Measurements from ENCODE around the gene SLC26A1. TPM values are rescaled to one million over a fixed set of nuclear protein-coding genes. Genes with fewer than 3 reads are reported as not detected.

The SLC26A1 gene
- total RNA-seq, 1 donor from 2014 or later: 2.9 TPM

DNA sequence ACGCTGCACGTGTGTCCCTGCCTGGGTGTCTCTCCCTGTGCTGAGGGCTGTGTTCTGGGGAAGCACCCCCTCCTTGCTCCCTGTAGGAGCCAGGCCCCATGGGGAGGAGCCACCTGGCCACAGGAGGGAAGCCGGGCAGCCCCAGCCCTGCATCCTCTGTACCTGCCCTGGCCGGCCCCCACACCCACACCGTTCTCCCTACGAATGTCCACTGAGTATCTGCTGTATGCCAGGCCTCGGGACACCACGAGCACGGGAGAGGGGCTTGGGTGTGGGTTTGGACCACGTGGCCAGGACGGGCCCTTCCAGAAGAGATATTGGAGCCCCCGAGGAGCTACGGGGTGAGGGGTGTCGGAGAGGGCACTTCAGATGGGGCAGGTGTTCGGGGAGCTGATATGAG is 24.5 kb upstream of the SLC26A1 start:
- Histone ChIP-seq H3K27me3 (no peaks in the 10 kb centered on the region), H3K4me1 (peaks cover 2% of the 10 kb centered on the region)
- intact Hi-C loops (cut with DNase I): no loop called here

DNA sequence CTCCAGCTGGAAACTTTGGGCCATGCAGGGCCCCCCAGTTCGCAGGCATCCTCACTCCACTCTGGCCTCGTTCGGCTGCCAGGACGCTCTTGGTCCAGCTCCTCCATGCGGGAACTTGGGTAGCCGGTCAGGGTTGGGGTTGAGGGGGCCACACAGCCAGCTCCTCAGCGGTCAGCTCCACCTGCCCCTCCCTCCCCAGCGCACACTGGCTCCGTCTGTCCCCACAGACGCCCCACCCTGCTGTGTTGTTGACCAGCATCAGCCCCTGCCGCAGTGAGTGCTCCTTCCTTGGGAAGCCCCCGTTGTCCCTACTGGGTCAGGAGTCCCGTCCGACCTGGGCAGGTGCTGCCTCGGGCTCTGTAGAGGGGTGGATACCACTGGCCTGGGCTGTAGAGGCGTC is 24.0 kb upstream of the SLC26A1 start:
- Histone ChIP-seq H3K36me3 (no peaks in the 10 kb centered on the region), H3K4me1 (peaks cover 7% of the 10 kb centered on the region), H3K9me3 (no peaks in the 10 kb centered on the region), H3K4me3 (no peak overlapping the region), H3K27ac (no peak overlapping the region), H3K27me3 (no peaks in the 10 kb centered on the region)
- TF ChIP-seq, protein P1, sequence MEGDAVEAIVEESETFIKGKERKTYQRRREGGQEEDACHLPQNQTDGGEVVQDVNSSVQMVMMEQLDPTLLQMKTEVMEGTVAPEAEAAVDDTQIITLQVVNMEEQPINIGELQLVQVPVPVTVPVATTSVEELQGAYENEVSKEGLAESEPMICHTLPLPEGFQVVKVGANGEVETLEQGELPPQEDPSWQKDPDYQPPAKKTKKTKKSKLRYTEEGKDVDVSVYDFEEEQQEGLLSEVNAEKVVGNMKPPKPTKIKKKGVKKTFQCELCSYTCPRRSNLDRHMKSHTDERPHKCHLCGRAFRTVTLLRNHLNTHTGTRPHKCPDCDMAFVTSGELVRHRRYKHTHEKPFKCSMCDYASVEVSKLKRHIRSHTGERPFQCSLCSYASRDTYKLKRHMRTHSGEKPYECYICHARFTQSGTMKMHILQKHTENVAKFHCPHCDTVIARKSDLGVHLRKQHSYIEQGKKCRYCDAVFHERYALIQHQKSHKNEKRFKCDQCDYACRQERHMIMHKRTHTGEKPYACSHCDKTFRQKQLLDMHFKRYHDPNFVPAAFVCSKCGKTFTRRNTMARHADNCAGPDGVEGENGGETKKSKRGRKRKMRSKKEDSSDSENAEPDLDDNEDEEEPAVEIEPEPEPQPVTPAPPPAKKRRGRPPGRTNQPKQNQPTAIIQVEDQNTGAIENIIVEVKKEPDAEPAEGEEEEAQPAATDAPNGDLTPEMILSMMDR (IDR thresholded peaks at IDR 0.05): no peak
- no peak for TF ChIP-seq POLR2A (IDR thresholded peaks at IDR 0.05)
- no peak for TF ChIP-seq POLR2AphosphoS5 (IDR thresholded peaks at IDR 0.05; ENCODE audit: insufficient read depth in 1 of 2, low read depth in 1 of 2)
- DNase-seq (ENCODE audit: extremely low spot score in 2 of 2): no peak
- intact Hi-C loops (cut with DNase I): no loop called here

More for the DNA sequence above, 24.5 kb upstream of the SLC26A1 start:
- no peak for DNase-seq (ENCODE audit: extremely low spot score in 2 of 2)
- Histone ChIP-seq H3K4me3 (no peak overlapping the region), H3K36me3 (no peaks in the 10 kb centered on the region), H3K9me3 (no peaks in the 10 kb centered on the region), H3K27ac (no peak overlapping the region)
- TF ChIP-seq, protein P1 (IDR thresholded peaks at IDR 0.05): no peak
- TF ChIP-seq POLR2A (IDR thresholded peaks at IDR 0.05) (no peak), POLR2AphosphoS5 (IDR thresholded peaks at IDR 0.05; ENCODE audit: insufficient read depth in 1 of 2, low read depth in 1 of 2) (no peak)

DNA sequence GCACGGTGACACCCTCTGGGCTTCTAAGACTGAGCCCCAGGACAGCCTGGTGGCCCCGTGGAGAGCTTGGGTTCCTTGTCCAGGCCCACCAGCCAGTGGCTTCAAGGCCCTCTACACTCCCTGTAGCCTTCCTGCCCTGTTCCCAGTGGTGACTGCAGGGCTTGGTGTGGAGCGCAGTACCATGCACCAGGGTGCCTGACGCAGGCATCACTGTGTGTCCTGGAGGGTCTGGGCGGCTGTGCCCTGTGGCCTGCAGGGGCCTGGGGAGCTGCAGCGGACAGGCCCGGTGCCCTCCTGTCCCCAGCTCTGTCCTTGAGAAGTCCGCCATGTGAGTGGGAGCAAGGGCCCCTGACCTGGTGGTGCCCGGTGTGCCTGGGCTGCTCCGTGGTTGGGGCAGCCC is 22.5 kb upstream of the SLC26A1 start:
- intact Hi-C loops (cut with DNase I): no loop called here
- no peaks in the 10 kb centered on the region for H3K36me3 ChIP-seq
- H3K4me1 ChIP-seq: peaks cover 12% of the 10 kb centered on the region
- DNase-seq (ENCODE audit: extremely low spot score in 2 of 2): no peak
- no peak for TF ChIP-seq POLR2A (IDR thresholded peaks at IDR 0.05)
- TF ChIP-seq, protein P1 (IDR thresholded peaks at IDR 0.05): no peak
- TF ChIP-seq POLR2AphosphoS5 (IDR thresholded peaks at IDR 0.05; ENCODE audit: insufficient read depth in 1 of 2, low read depth in 1 of 2): no peak
- no peaks in the 10 kb centered on the region for H3K27me3 ChIP-seq
- no peaks in the 10 kb centered on the region for H3K9me3 ChIP-seq
- no peak overlapping the region for H3K4me3 ChIP-seq
- no peak overlapping the region for H3K27ac ChIP-seq

DNA sequence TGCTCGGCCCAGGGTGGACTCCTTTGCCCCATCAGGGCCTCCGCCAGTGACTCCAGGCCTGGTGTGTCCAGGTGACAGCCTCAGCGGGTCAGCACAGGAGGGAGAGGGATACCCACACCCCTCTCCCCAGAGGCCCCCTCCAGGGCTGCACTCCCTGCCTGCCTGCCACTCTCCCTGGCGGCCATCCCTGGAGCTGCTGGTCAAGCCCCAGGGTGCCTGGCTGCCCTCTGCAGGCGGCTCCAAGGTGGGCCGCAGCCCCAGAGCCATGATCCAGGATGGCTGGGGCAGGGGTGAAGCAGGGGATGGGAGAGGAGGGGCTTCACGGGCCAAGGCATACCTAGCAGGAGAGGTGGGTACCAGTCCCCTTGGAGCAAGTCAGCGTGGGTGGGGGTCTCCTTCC is 22.0 kb upstream of the SLC26A1 start:
- intact Hi-C loops (cut with DNase I): no loop called here
- H3K4me3 ChIP-seq: no peak overlapping the region
- H3K9me3 ChIP-seq: no peaks in the 10 kb centered on the region
- H3K4me1 ChIP-seq: peaks cover 18% of the 10 kb centered on the region
- DNase-seq (ENCODE audit: extremely low spot score in 2 of 2): no peak
- no peak for TF ChIP-seq POLR2AphosphoS5 (IDR thresholded peaks at IDR 0.05; ENCODE audit: insufficient read depth in 1 of 2, low read depth in 1 of 2)
- TF ChIP-seq, protein P1 (IDR thresholded peaks at IDR 0.05): no peak
- TF ChIP-seq POLR2A (IDR thresholded peaks at IDR 0.05): no peak
- H3K36me3 ChIP-seq: no peaks in the 10 kb centered on the region
- no peak overlapping the region for H3K27ac ChIP-seq
- no peaks in the 10 kb centered on the region for H3K27me3 ChIP-seq

DNA sequence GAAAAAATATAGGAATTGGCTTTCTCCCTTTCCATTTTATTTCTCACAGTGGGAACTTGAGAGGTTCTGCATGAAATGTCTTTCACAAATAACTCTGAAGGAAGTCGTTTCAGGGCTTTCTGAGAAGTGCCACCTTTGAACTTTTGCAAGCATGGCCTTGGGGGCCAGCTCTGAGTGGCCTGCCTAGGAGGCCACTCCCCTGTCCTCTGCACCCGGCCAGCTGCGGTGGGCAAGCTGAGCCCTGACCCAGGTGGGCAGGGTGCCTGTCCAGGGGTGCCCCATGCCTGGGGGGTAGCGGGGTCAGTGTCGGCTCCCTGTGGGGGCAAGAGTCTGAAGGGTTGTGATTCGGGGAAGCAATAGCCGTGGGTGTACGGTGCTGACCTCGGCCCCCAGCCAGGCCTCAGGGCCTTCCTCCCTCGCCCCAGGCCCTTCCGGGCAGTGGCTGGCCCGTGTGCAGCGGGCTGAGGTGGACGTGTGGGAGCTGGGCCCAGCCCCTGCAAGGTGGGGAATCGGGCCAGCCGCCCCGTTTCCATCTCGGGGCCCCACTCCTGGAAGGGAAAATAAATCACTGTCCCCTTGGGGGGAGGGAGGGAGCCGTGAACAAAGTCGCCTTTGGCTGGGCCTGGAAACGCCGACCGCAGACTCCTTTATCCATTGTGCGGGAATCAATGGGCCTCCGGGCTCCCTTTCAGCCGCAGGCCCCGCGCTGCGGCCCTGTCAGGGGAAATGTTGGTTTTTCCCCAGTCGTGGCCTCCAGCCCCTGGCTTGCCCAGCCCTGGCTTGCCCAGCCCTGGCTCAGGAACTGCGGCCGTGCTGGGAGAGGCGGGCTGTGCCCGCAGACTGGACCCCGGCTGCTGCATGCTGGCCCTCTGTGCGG is 21.3 kb upstream of the SLC26A1 start:
- H3K4me3 ChIP-seq: no peak overlapping the region
- H3K36me3 ChIP-seq: no peaks in the 10 kb centered on the region
- no peak for DNase-seq (ENCODE audit: extremely low spot score in 2 of 2)
- no peak overlapping the region for H3K27ac ChIP-seq
- no peak for TF ChIP-seq POLR2AphosphoS5 (IDR thresholded peaks at IDR 0.05; ENCODE audit: insufficient read depth in 1 of 2, low read depth in 1 of 2)
- TF ChIP-seq, protein P1 (IDR thresholded peaks at IDR 0.05): no peak
- no peak for TF ChIP-seq POLR2A (IDR thresholded peaks at IDR 0.05)
- H3K4me1 ChIP-seq: peaks cover 22% of the 10 kb centered on the region
- intact Hi-C loops (cut with DNase I): no loop called here
- no peaks in the 10 kb centered on the region for H3K27me3 ChIP-seq
- H3K9me3 ChIP-seq: no peaks in the 10 kb centered on the region
